ENCODE results near the gene NCK2. TPM values are rescaled to one million over a fixed set of nuclear protein-coding genes. Genes with fewer than 3 reads are reported as not detected.

The NCK2 gene
- total and polyA plus RNA-seq, 2 of the 4 experiments (the other 2 are of a cell fraction) = 15.8 to 22.2 TPM

DNA sequence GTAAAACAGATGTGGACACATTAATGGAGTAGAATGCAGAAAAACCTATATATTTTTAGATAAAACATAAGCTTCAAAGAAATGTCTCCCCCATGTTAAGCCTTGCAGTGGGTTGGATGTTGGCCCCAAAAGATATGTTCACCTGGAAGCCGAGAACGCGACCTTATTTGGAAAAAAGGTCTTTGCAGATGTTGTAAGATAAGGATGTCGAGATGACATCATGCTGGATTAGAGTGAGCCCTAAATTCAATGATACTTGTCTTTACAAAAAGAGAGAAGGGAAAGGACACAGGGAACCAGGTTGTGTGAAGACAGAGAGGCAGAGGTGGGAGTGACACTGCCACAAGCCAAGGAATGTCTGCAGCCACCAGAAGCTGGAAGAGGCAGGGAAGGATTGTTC lies 3.1 kb upstream of the NCK2 start:
- no peak overlapping the region for H2BK15ac ChIP-seq (ENCODE audit: low read depth, low read length)
- ATAC-seq (ENCODE audit: low read depth) (no peak), DNase-seq (no peak)
- H3K4me2 ChIP-seq (ENCODE audit: low read depth, low read length) = no peak overlapping the region
- no peak overlapping the region for H2BK120ac ChIP-seq (ENCODE audit: low read depth, low read length)
- no peak overlapping the region for H2BK20ac ChIP-seq (ENCODE audit: low read depth, low read length)
- no peaks in the 10 kb centered on the region for H3K9me1 ChIP-seq (ENCODE audit: insufficient read depth, low read length)
- no peak overlapping the region for H3K4ac ChIP-seq (ENCODE audit: low read depth, low read length)
- no peak overlapping the region for H4K8ac ChIP-seq (ENCODE audit: low read depth in 2 of 2, low read length in 2 of 2)
- WGBS, 2 experiments (ENCODE audit: extremely low coverage in 2 of 2, insufficient read length in 1 of 2) = 90% methylated on average over 4 of the region's 4 CpGs; no CpG with 5 or more reads in 1 of the 2 experiments
- no peak overlapping the region for H2AFZ ChIP-seq (replicated peaks; ENCODE audit: low read length, poor library complexity)
- in situ Hi-C loops (cut with MboI; ENCODE audit: low sequenced_read_pairs) = no loop called here
- ChIA-PET POLR2A (ENCODE audit: unreplicated experiment) (no interaction called here), CTCF (no interaction called here)
- TF ChIP-seq POLR2A (IDR thresholded peaks at IDR 0.05; ENCODE audit: low read depth, low read length) (no peak), SMC3 (IDR thresholded peaks at IDR 0.05; ENCODE audit: low read depth, low read length) (no peak), CHD1 (IDR thresholded peaks at IDR 0.05; ENCODE audit: low read depth, low read length) (no peak), MAZ (IDR thresholded peaks at IDR 0.05; ENCODE audit: borderline replicate concordance, low read depth, low read length) (no peak), RFX5 (IDR thresholded peaks at IDR 0.05; ENCODE audit: low read depth, low read length) (no peak), BHLHE40 (IDR thresholded peaks at IDR 0.05; ENCODE audit: low read depth, low read length) (no peak), MXI1 (IDR thresholded peaks at IDR 0.05; ENCODE audit: borderline replicate concordance, low read depth, low read length) (no peak), CEBPB (IDR thresholded peaks at IDR 0.05; ENCODE audit: low read depth, low read length) (no peak), NFE2L2 (IDR thresholded peaks at IDR 0.05; ENCODE audit: low read depth, low read length) (no peak), MAFK (IDR thresholded peaks at IDR 0.05; ENCODE audit: low read depth, low read length) (no peak), RCOR1 (IDR thresholded peaks at IDR 0.05; ENCODE audit: insufficient replicate concordance, low read length) (no peak), RAD21 (IDR thresholded peaks at IDR 0.05; ENCODE audit: low read length) (no peak), FOS (IDR thresholded peaks at IDR 0.05; ENCODE audit: low read depth, low read length) (no peak)
- TF ChIP-seq, protein P1, sequence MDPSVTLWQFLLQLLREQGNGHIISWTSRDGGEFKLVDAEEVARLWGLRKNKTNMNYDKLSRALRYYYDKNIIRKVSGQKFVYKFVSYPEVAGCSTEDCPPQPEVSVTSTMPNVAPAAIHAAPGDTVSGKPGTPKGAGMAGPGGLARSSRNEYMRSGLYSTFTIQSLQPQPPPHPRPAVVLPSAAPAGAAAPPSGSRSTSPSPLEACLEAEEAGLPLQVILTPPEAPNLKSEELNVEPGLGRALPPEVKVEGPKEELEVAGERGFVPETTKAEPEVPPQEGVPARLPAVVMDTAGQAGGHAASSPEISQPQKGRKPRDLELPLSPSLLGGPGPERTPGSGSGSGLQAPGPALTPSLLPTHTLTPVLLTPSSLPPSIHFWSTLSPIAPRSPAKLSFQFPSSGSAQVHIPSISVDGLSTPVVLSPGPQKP (IDR thresholded peaks at IDR 0.05; ENCODE audit: borderline replicate concordance, low read depth, low read length) = no peak
- TF ChIP-seq, protein P2, sequence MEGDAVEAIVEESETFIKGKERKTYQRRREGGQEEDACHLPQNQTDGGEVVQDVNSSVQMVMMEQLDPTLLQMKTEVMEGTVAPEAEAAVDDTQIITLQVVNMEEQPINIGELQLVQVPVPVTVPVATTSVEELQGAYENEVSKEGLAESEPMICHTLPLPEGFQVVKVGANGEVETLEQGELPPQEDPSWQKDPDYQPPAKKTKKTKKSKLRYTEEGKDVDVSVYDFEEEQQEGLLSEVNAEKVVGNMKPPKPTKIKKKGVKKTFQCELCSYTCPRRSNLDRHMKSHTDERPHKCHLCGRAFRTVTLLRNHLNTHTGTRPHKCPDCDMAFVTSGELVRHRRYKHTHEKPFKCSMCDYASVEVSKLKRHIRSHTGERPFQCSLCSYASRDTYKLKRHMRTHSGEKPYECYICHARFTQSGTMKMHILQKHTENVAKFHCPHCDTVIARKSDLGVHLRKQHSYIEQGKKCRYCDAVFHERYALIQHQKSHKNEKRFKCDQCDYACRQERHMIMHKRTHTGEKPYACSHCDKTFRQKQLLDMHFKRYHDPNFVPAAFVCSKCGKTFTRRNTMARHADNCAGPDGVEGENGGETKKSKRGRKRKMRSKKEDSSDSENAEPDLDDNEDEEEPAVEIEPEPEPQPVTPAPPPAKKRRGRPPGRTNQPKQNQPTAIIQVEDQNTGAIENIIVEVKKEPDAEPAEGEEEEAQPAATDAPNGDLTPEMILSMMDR (conservative IDR thresholded peaks at IDR 0.05; ENCODE audit: low read depth, low read length) = no peak
- H4K20me1 ChIP-seq (ENCODE audit: insufficient read depth, low read length) = peaks cover 13% of the 10 kb centered on the region
- H3K56ac ChIP-seq (ENCODE audit: extremely low read depth, insufficient read depth, low read length) = no peak overlapping the region
- peaks cover 3% of the 10 kb centered on the region; the same call in 1 of the 2 replicates for H3K4me1 ChIP-seq (ENCODE audit: control insufficient read depth, insufficient read depth, low read length)
- no peak overlapping the region for H2BK5ac ChIP-seq (ENCODE audit: low read depth, low read length, poor library complexity, severe bottlenecking)
- H3K79me1 ChIP-seq (ENCODE audit: low read depth in 1 of 2, low read length in 2 of 2) = peaks cover 10 to 12% of the 10 kb centered on the region in 2 experiments; a peak in 3 of 4 replicates
- no TSS peak for BruUV-seq (replicated peaks)
- intact Hi-C loops (cut with micrococcal nuclease) = loop anchor here (10.0 kb wide), 4 partner anchors 167 to 397 kb away; no protein-coding TSS in a partner anchor
- H3K9me3 ChIP-seq (ENCODE audit: control insufficient read depth, insufficient read depth, low read length) = no peaks in the 10 kb centered on the region
- H3K23ac ChIP-seq (ENCODE audit: low read depth, low read length) = no peak overlapping the region
- H3K18ac ChIP-seq (ENCODE audit: low read depth, low read length) = no peak overlapping the region
- no peak overlapping the region for H4K5ac ChIP-seq (ENCODE audit: low read depth, low read length)
- dilution Hi-C loops (cut with HindIII; ENCODE audit: low sequenced_read_pairs, unreplicated experiment) = no loop called here
- H2AK9ac ChIP-seq (replicated peaks; ENCODE audit: low read depth, low read length, poor library complexity) = no peak overlapping the region
- H3K36me3 ChIP-seq (ENCODE audit: control insufficient read depth, insufficient read depth, low read length) = no peaks in the 10 kb centered on the region
- no peak overlapping the region for H3K27ac ChIP-seq (ENCODE audit: insufficient read depth, low read length)
- peaks cover 4% of the 10 kb centered on the region for H3K27me3 ChIP-seq (ENCODE audit: control insufficient read depth, insufficient read depth, low read length)
- H3K14ac ChIP-seq (replicated peaks; ENCODE audit: low read depth, low read length) = no peak overlapping the region
- H3K4me3 ChIP-seq (ENCODE audit: insufficient read depth, low read depth, low read length) = no peak overlapping the region
- no peak overlapping the region for H3K9ac ChIP-seq (ENCODE audit: low read depth, low read length)
- H2AK5ac ChIP-seq (ENCODE audit: low read depth, low read length) = no peak overlapping the region
- H4K91ac ChIP-seq (ENCODE audit: insufficient read depth, low read depth, low read length) = no peak overlapping the region

All from IMR-90 (cell line).